ENCODE data around the gene CBR4. TPM values are rescaled to one million over a fixed set of nuclear protein-coding genes. Genes with fewer than 3 reads are reported as not detected.
"Not testable (repeated sequence)": the region's sequence is repeated elsewhere in the genome, so short reads cannot be mapped to it uniquely, and the experiment has no call there.

Gene CBR4
- polyA plus RNA-seq, 1 donor, result 20.9 TPM

DNA sequence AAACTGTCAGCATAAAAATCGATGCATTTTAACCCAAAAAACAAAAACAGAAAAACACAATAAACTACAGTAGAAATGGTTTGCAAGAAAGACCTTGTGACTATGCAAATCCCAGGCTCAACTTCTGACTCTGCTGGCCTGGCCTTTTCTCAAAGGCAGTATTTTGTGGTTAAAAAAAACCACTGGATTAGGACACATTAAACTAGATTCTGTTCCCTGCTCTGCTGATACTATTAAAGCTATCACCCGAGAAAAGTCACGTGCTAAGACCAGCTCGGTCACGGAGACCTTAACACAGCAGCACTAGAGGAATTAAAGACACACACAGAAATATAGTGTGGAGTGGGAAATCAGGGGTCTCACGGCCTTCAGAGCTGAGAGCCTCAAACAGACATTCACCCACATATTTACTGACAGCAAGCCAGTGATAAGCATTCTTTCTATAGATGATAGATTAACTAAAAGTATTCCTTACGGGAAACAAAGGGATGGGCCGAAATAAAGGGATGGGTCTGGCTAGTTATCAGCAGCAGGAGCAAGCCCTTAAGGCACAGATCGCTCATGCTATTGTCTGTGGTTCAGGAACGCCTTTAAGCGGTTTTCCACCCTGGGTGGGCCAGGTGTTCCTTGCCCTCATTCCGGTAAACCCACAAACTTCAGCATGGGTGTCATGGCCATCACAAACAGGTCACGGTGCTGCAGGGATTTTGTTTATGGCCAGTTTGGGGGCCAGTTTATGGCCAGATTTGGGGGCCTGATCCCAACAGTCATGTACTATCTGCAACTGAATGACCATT is 16.1 kb downstream of the CBR4 start:
- no peak for DNase-seq

GRCh38 chr4:168992952-168993482 is 17.0 kb downstream of the CBR4 start:
- DNase-seq, result not testable (repeated sequence)

GRCh38 chr4:168981942-168982341 is 28.1 kb downstream of the CBR4 start:
- DNase-seq, result no peak

DNA sequence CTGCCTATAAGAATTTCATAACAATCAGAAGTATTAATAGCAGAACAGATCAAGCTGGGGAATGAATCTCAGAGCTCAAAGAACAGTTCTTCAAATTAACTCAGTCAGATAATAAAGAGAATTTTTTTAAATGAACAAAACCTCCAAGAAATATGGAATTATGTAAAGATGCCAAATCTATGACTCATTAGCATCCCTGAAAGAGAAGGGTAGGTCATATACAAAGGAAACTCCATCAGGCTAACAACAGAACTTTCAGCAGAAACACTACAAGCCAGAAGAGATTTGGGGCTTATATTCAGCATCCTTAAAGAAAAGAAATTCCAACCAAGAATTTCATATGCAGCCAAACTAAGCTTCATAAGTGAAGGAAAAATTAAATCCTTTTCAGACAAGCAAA is 28.6 kb downstream of the CBR4 start:
- no peak for DNase-seq

GRCh38 chr4:168979338-168979737 is 30.7 kb downstream of the CBR4 start:
- no peak for DNase-seq

GRCh38 chr4:168978001-168978700 is 31.9 kb downstream of the CBR4 start:
- DNase-seq, result no peak

- DNase-seq, result no peak
Observed at GRCh38 chr4:168972596-168972995, 37.5 kb downstream of the CBR4 start.

DNA sequence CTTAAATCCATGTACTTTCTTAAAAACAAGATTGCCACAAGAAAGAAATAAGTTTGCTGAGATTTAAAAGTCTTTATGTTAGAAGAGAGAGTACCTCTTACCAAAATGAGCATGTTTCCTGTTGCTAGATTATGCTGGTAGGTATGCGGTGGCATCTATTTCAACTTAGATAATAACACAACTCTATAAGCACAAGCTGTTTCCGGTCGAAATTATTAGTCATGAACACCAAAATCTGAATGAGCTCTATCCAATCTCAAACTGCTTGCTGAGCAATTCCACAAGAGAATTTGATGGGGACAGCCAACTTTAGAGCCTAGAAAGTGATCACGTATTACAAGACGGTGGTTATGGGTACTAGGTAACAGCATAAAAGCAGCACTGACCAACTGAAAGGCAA is 49.3 kb downstream of the CBR4 start:
- no peak for DNase-seq

DNA sequence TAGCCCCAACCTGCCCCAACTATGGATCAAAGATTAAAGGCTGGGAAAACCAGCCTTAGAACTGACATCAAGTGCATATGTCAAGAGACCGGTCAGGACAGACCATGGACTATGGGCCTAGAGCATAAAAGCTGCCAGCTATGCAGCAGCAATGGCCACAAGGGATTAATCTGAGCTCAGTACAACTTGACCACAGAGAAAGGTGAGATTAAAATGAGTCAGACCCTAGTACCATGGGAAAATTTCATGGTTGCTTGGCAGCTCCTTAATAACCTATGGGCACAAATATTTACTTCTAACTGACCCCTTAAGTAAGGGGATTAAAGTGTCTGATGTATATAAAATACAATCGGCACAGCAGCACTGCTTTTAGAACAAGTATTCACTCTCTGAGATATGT is 54.4 kb downstream of the CBR4 start:
- DNase-seq, result no peak

GRCh38 chr4:168952821-168953246 is 57.2 kb downstream of the CBR4 start:
- not testable (repeated sequence) for DNase-seq

GRCh38 chr4:168945291-168945690 is 64.8 kb downstream of the CBR4 start:
- no peak for DNase-seq

GRCh38 chr4:168942985-168943384 is 67.1 kb downstream of the CBR4 start:
- DNase-seq, result no peak

Data from hindlimb muscle (tissue), 1 donor.